Measurements from ENCODE around the gene TMEM89.

DNA sequence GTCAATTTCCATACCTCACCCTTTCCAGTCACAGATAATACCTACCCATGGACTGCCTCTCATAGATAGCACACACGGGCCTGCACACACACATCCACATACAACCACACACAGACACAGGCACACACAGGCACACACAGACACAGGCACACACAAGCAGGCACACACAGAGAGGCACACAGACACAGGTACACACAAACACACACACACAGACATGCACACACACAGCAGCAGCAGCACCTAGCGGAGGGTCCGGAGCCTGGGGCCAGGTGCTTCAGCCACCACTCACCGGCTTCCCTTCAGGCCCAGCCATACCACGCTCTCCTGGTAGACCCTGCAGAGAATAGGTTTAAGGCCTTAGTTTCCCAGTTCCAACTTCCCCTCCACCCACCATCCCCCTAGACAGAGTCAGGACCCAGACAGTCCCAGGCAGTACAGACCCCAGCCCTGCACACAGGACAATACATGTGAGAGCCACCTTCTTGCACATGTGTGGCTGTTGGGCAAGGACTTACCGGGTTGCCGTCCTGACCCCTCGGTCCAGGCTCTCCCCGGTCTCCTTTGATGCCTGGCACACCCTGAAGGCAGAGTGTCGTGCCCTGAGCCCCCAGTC, 47.5 kb downstream of the TMEM89 start:
- TF ChIP-seq CTCF (IDR thresholded peaks at IDR 0.05), result no peak
- no peak for TF ChIP-seq ZSCAN20 (CRISPR knock-in tag; IDR thresholded peaks at IDR 0.05)
- no peak for TF ChIP-seq EP300 (IDR thresholded peaks at IDR 0.05)
- no peak for TF ChIP-seq HDAC2 (IDR thresholded peaks at IDR 0.05)
- TF ChIP-seq E2F6 (IDR thresholded peaks at IDR 0.05; ENCODE audit: borderline replicate concordance, low read depth), result no peak
- no peak for TF ChIP-seq PHF8 (IDR thresholded peaks at IDR 0.05; ENCODE audit: borderline replicate concordance, low read depth)
- no peak for TF ChIP-seq POLR2A (IDR thresholded peaks at IDR 0.05; ENCODE audit: low read length)
- TF ChIP-seq ZFP36 (IDR thresholded peaks at IDR 0.05; ENCODE audit: borderline replicate concordance, partially characterized antibody), result no peak
- no peak for TF ChIP-seq HOXB5 (CRISPR knock-in tag; IDR thresholded peaks at IDR 0.05)
- TF ChIP-seq MYC (IDR thresholded peaks at IDR 0.05; ENCODE audit: borderline replicate concordance, low read length), result no peak
- TF ChIP-seq SREBF2 (IDR thresholded peaks at IDR 0.05), result no peak
- no peak for TF ChIP-seq RNF2 (IDR thresholded peaks at IDR 0.05; ENCODE audit: borderline replicate concordance, low read depth)
